ENCODE measurements around the gene DENND2D.

DNA sequence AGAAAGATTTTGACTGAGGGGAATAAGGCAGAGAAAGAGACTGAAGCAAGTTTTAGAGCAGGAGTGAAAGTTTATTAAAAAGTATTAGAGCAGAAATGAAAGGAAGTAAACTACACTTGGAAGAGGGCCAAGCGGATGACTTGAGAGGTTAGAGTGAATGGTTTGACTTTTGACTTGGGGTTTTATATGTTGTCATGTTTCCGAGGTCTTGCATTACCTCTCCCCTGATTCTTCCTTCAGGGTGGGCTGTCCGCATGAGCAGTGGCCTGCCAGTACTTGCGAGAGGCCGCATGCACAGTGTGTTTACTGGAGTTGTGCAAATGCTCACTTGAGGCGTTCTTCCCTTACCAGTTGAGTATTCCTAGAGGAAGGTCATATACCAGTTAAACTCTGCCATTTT, 13.0 kb upstream of the DENND2D start:
- TF ChIP-seq RARB (CRISPR knock-in tag; IDR thresholded peaks at IDR 0.05) (no peak), ZNF565 (CRISPR knock-in tag; conservative IDR thresholded peaks at IDR 0.05; ENCODE audit: low read depth) (no peak), SNAI2 (CRISPR knock-in tag; IDR thresholded peaks at IDR 0.05) (no peak), GLIS3 (CRISPR knock-in tag; IDR thresholded peaks at IDR 0.05) (no peak), OSR1 (CRISPR knock-in tag; IDR thresholded peaks at IDR 0.05) (no peak), ZFP3 (CRISPR knock-in tag; IDR thresholded peaks at IDR 0.05) (no peak), PPARA (CRISPR knock-in tag; IDR thresholded peaks at IDR 0.05; ENCODE audit: borderline replicate concordance) (no peak), TCF4 (CRISPR knock-in tag; IDR thresholded peaks at IDR 0.05; ENCODE audit: borderline replicate concordance) (no peak)
- TF ChIP-seq, protein P1, sequence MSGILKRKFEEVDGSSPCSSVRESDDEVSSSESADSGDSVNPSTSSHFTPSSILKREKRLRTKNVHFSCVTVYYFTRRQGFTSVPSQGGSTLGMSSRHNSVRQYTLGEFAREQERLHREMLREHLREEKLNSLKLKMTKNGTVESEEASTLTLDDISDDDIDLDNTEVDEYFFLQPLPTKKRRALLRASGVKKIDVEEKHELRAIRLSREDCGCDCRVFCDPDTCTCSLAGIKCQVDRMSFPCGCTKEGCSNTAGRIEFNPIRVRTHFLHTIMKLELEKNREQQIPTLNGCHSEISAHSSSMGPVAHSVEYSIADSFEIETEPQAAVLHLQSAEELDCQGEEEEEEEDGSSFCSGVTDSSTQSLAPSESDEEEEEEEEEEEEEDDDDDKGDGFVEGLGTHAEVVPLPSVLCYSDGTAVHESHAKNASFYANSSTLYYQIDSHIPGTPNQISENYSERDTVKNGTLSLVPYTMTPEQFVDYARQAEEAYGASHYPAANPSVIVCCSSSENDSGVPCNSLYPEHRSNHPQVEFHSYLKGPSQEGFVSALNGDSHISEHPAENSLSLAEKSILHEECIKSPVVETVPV (CRISPR knock-in tag; IDR thresholded peaks at IDR 0.05): no peak
- TF ChIP-seq, protein P2, sequence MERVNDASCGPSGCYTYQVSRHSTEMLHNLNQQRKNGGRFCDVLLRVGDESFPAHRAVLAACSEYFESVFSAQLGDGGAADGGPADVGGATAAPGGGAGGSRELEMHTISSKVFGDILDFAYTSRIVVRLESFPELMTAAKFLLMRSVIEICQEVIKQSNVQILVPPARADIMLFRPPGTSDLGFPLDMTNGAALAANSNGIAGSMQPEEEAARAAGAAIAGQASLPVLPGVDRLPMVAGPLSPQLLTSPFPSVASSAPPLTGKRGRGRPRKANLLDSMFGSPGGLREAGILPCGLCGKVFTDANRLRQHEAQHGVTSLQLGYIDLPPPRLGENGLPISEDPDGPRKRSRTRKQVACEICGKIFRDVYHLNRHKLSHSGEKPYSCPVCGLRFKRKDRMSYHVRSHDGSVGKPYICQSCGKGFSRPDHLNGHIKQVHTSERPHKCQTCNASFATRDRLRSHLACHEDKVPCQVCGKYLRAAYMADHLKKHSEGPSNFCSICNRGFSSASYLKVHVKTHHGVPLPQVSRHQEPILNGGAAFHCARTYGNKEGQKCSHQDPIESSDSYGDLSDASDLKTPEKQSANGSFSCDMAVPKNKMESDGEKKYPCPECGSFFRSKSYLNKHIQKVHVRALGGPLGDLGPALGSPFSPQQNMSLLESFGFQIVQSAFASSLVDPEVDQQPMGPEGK (CRISPR knock-in tag; IDR thresholded peaks at IDR 0.05; ENCODE audit: borderline replicate concordance): no peak
